Pons (tissue), 1 donor: ENCODE results near the gene TRPV2.
A peak's percentile ranks its signal among the peaks of the same experiment; 100 is the strongest.

Experiments used
- DNase-seq: peaks from one replicate; pipeline ENCODE4 v3.0.0-alpha.2; 2016; ENCODE audit warnings: low spot score

TRPV2 gene

GRCh38 chr17:16406742-16407674 is 8.4 kb upstream of the TRPV2 start:
- DNase-seq, result no peak

GRCh38 chr17:16407911-16408588 is 7.3 kb upstream of the TRPV2 start:
- DNase-seq, result peak; percentile 85

GRCh38 chr17:16417399-16417798 is 2.0 kb downstream of the TRPV2 start:
- no peak for DNase-seq

DNA sequence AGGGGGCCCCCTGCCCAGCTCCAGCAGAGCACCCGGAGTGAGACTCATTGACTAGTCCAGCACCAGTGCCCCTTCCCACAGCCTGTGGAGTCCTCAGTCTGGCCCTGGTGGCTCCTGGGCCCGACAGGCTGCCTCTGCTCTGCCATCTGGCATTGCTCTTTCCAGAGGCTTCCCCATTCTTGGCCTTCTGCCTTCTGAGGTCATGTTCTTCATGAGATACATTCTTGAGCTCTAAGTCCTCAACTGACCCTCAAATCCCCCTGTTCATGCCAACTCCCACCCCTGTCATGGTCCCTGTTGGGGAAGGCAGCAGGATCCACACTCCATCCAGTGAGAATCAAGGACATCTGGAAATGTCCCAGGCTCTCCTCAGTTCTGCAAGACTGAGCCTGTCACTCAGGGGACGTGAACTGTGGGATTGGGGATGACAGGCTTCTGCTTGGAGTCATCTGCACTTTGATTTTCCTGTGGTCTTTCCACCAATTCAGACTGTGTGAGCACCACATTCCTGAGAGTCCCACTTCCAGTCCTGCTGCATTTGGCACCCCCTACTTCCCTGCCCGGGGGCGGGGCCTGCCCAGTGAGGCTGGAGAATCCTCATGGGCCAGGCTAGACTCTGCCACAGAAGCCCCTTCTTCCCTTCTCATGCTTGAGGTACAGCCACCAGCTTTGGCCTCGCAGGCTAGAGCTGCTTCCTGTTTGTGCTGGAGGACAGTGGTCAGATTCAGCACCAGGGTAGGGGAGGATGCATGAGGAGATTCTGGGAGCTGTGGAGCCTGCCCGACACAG is 2.7 kb downstream of the TRPV2 start:
- DNase-seq, result no peak

- no peak for DNase-seq
Observed at GRCh38 chr17:16418685-16419068, 3.3 kb downstream of the TRPV2 start.

DNA sequence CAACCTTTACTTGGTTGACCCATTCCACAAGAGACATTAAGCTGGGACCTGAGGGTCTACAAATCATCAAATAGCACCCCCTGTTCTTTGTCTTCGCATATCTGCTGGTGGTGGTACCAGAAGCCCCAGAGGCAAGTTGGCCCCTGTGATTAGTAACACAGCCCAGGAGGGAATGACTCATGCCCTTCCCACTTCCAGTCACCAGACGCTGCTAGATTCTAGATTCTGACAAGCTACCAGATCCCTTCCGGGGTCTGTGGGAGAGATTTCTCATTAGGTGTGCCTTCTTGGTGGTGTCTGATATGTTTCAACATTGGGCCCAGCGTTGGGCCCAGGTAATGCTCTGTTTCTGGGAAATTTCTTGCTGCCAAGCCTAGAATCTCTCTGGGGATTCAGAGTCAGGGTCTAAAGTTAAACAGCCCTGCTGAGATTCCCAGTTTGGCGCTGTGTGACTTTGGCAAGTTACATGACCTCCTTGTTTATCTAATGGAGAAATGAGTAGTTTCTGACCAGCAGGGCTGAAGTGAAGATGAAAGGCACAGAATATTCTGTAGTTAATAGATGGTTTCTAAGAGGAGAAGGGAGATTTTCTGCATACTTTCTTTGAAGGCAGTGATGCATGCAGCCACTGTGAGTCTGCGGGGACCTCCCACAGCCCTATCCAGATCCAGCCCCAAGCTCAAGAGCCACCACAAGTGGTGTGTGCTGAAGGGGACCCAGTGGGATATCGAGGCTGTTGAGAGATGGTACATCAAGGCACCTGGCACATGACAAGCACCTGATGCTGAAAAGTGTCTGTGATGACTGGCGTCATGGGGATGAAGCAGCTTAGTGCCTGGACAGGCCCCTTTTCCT is 3.9 kb downstream of the TRPV2 start:
- no peak for DNase-seq

GRCh38 chr17:16419929-16420271 is 4.5 kb downstream of the TRPV2 start:
- no peak for DNase-seq

DNA sequence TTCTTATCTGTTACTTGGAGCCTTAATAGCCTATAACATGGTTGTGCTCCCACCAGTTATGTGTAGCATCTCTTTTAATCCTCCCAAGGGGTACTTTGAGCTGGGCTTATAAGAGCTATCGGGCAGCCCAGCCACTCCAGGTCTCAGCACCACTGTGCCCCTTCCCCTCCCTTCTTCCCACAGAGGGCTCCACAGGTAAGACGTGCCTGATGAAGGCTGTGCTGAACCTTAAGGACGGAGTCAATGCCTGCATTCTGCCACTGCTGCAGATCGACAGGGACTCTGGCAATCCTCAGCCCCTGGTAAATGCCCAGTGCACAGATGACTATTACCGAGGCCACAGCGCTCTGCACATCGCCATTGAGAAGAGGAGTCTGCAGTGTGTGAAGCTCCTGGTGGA is 7.0 kb downstream of the TRPV2 start:
- no peak for DNase-seq

- no peak for DNase-seq
Observed at GRCh38 chr17:16423226-16423872, 8.0 kb downstream of the TRPV2 start.

GRCh38 chr17:16425202-16425601 is 9.8 kb downstream of the TRPV2 start:
- DNase-seq, result no peak

- DNase-seq, result no peak
Observed at GRCh38 chr17:16425698-16426659, 10.6 kb downstream of the TRPV2 start.

- DNase-seq, result no peak
Observed at GRCh38 chr17:16427020-16427419, 11.6 kb downstream of the TRPV2 start.

DNA sequence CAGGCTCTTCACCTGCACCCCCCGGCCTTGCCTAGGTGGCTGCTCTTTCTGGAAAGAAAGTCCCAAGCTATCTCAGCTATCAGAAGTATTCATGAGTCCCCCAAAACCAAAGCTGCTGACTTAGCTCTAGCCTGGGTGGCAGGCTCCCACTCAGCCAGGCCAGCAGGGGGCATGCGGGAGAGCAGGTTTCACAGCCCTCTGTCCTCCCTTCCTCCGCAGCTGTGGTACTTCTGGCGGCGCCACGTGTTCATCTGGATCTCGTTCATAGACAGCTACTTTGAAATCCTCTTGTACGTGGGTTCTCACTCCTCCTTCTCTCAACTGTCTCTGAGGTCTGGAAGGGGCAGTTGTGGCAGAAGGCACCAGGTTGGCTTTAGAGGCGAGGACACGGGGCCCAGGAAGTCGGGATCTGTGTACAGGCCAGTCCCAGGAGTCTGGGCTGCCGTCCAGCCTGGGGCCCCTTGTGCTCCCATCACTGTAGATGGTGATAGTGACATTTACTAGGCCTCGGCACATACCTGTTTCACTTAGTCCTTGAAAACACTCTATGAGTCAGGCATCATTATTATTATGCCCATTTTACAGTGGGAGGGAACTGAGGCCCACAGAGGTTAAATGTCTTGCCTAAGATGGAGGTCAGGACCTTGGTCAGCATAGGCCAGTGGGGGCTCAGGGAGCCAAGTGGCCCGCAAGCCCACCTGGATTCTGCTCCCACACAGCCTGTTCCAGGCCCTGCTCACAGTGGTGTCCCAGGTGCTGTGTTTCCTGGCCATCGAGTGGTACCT is 12.9 kb downstream of the TRPV2 start:
- peak; percentile 49 for DNase-seq

- no peak for DNase-seq
Observed at GRCh38 chr17:16429083-16429482, 13.7 kb downstream of the TRPV2 start.

GRCh38 chr17:16430650-16431049 is 15.3 kb downstream of the TRPV2 start:
- no peak for DNase-seq

DNA sequence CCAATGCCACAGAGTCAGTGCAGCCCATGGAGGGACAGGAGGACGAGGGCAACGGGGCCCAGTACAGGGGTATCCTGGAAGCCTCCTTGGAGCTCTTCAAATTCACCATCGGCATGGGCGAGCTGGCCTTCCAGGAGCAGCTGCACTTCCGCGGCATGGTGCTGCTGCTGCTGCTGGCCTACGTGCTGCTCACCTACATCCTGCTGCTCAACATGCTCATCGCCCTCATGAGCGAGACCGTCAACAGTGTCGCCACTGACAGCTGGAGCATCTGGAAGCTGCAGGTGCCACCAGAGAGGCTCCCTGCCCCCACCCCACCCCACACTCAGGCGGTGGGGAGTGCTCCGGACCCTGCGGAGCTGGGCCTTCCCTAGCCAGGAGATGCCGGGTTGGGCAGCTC is 16.6 kb downstream of the TRPV2 start:
- no peak for DNase-seq

GRCh38 chr17:16433514-16433913 is 18.1 kb downstream of the TRPV2 start:
- DNase-seq, result no peak

DNA sequence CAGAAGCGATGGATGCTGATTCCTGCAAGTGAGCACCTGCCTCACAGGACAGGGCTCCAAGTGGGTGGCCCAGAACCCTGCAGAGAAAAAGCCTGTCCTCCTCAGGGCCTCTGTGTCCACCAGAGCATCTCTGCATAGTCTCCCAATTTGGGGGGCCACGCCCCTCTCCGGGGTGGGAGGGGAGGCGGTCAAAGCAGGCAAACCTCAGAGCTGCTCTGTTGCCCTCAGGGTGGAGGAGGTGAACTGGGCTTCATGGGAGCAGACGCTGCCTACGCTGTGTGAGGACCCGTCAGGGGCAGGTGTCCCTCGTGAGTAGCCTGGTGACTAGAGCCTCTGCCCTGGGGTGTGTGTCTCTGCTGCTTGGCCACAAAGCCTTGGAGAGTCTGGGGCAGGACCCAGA is 19.3 kb downstream of the TRPV2 start:
- DNase-seq, result no peak
